H1 (cell line): ENCODE data around the gene SLC2A14. TPM values are rescaled to one million over a fixed set of nuclear protein-coding genes. Genes with fewer than 3 reads are reported as not detected.
"Not testable (repeated sequence)": the region's sequence is repeated elsewhere in the genome, so short reads cannot be mapped to it uniquely, and the experiment has no call there.

Experiments
- CTCF ChIA-PET: fragments of 300-600 bp; sonication (Branson Sonifier 250); formaldehyde crosslinking; loops from one replicate; lab custom pipeline; 2021; ENCODE audit not compliant: partially characterized antibody; lab: Charles Lee
- POLR2A ChIA-PET: fragments of 300-600 bp; sonication (Branson Sonifier 250); formaldehyde crosslinking; loops from one replicate; lab custom pipeline; 2021; ENCODE audit warnings: inconsistent platforms; ENCODE audit not compliant: partially characterized antibody; lab: Charles Lee
- DNase-seq, 2 experiments: peaks; one replicate each; pipeline versions ENCODE4 v3.0.0 to v3.0.0-alpha.2; 2010 to 2022; ENCODE audit warnings: low spot score in 2 of 2, low read depth in 1 of 2, mixed read lengths in 1 of 2
- FAIRE-seq: peaks from 2 replicates; lab custom pipeline; 2011; peaks lifted over from hg19 to GRCh38; lab: Jason Lieb, UNC
- H2AFZ ChIP-seq: 2 replicates; pipeline ENCODE4 v1.8.1; 2012; ENCODE audit warnings: low read length, inconsistent platforms
- H2AK5ac ChIP-seq: 2 replicates; pipeline ENCODE4 v1.6.1; 2013; ENCODE audit warnings: low read depth, low read length
- H2BK120ac ChIP-seq: replicated peaks from 2 replicates; pipeline ENCODE3; 2013; ENCODE audit warnings: low read depth, low read length, inconsistent platforms
- H2BK12ac ChIP-seq: 2 replicates; pipeline ENCODE4 v1.6.1; 2013; ENCODE audit warnings: low read depth, low read length
- H2BK15ac ChIP-seq: 2 replicates; pipeline ENCODE4 v1.6.1; 2013; ENCODE audit warnings: low read length
- H2BK20ac ChIP-seq: 2 replicates; pipeline ENCODE4 v1.6.1; 2013; ENCODE audit warnings: low read length
- H2BK5ac ChIP-seq: 2 replicates; pipeline ENCODE4 v1.6.1; 2013; ENCODE audit warnings: low read depth, low read length
- H3K14ac ChIP-seq: 2 replicates; pipeline ENCODE4 v1.6.1; 2013; ENCODE audit warnings: inconsistent platforms; ENCODE audit not compliant: insufficient read length
- H3K18ac ChIP-seq: 2 replicates; pipeline ENCODE4 v1.6.1; 2013; ENCODE audit warnings: low read length; ENCODE audit errors: extremely low read depth
- H3K23ac ChIP-seq: 2 replicates; pipeline ENCODE4 v1.6.1; 2013; ENCODE audit warnings: inconsistent platforms; ENCODE audit not compliant: insufficient read length
- H3K23me2 ChIP-seq: 2 replicates; pipeline ENCODE4 v1.6.1; 2013; ENCODE audit warnings: low read depth, low read length
- H3K27ac ChIP-seq: 2 replicates; pipeline ENCODE4 v1.6.1; 2011; ENCODE audit warnings: low read depth, low read length, inconsistent platforms
- H3K27me3 ChIP-seq, 4 experiments: replicated peaks in 1 of 4; 1 replicate in 1 of 4; 2 replicates in 3 of 4; pipeline versions ENCODE4 v1.6.1 to v1.8.1; 2011 to 2013; ENCODE audit warnings: low read length in 3 of 4, mild to moderate bottlenecking in 3 of 4, inconsistent platforms in 2 of 4, mixed read lengths in 2 of 4, moderate library complexity in 1 of 4; ENCODE audit not compliant: control insufficient read depth in 3 of 4, insufficient read depth in 3 of 4; ENCODE audit errors: extremely low read depth in 1 of 4
- H3K36me3 ChIP-seq, 4 experiments: 2 replicates each; pipeline versions ENCODE4 v1.6.1 to v1.8.1; 2011 to 2013; ENCODE audit warnings: mild to moderate bottlenecking in 4 of 4, low read length in 3 of 4, moderate library complexity in 2 of 4, control low read depth in 1 of 4, inconsistent platforms in 1 of 4; ENCODE audit not compliant: insufficient read depth in 4 of 4, control insufficient read depth in 2 of 4
- H3K4ac ChIP-seq: replicated peaks from 2 replicates; pipeline ENCODE3; 2013; ENCODE audit warnings: low read length, low read depth, mixed read lengths, inconsistent platforms; ENCODE audit not compliant: insufficient read length
- H3K4me1 ChIP-seq, 4 experiments: replicated peaks in 1 of 4; 1 replicate in 1 of 4; 2 replicates in 3 of 4; pipeline versions ENCODE4 v1.6.1 to v1.8.1; 2011 to 2013; ENCODE audit warnings: low read length in 3 of 4, inconsistent platforms in 2 of 4, mixed read lengths in 1 of 4; ENCODE audit not compliant: insufficient read depth in 4 of 4, control insufficient read depth in 3 of 4
- H3K4me2 ChIP-seq, 2 experiments: 2 replicates each; pipeline versions ENCODE4 v1.6.1 to v1.8.1; 2011 to 2013; ENCODE audit warnings: low read depth in 2 of 2, low read length in 2 of 2, control low read depth in 1 of 2, inconsistent platforms in 1 of 2, mild to moderate bottlenecking in 1 of 2; ENCODE audit not compliant: insufficient read depth in 1 of 2
- H3K4me3 ChIP-seq, 4 experiments: fragments of 200-600, 300-600 bp in 1 of 4; sonication (generic), shearing (Covaris generic), sonication (Bioruptor Twin) in 1 of 4; 2 replicates each; pipeline versions ENCODE4 v1.5.1 to v1.8.1; 2011 to 2016; ENCODE audit warnings: low read length in 4 of 4, low read depth in 3 of 4, control low read depth in 2 of 4, inconsistent platforms in 2 of 4, mild to moderate bottlenecking in 2 of 4, mixed read lengths in 1 of 4, moderate library complexity in 1 of 4; ENCODE audit not compliant: insufficient read depth in 2 of 4; ENCODE audit errors: extremely low read depth in 1 of 4
- H3K56ac ChIP-seq: replicated peaks from 2 replicates; pipeline ENCODE3; 2013; ENCODE audit warnings: low read depth, mild to moderate bottlenecking, mixed read lengths, low read length, inconsistent platforms; ENCODE audit not compliant: insufficient read length
- H3K79me1 ChIP-seq: 2 replicates; pipeline ENCODE4 v1.6.1; 2013; ENCODE audit warnings: low read depth, low read length, control low read depth
- H3K79me2 ChIP-seq, 2 experiments: 2 replicates each; pipeline versions ENCODE4 v1.6.1 to v1.8.1; 2012 to 2013; ENCODE audit warnings: low read length in 2 of 2, mild to moderate bottlenecking in 2 of 2, inconsistent platforms in 1 of 2; ENCODE audit not compliant: insufficient read depth in 2 of 2, control insufficient read depth in 1 of 2
- H3K9ac ChIP-seq, 4 experiments: replicated peaks in 1 of 4; 1 replicate in 1 of 4; 2 replicates in 3 of 4; pipeline versions ENCODE4 v1.6.1 to v1.8.1; 2011 to 2013; ENCODE audit warnings: low read depth in 3 of 4, low read length in 3 of 4, control low read depth in 2 of 4, mild to moderate bottlenecking in 2 of 4, moderate library complexity in 2 of 4, inconsistent platforms in 1 of 4; ENCODE audit errors: extremely low read depth in 1 of 4
- H3K9me3 ChIP-seq, 2 experiments: 2 replicates each; pipeline versions ENCODE4 v1.6.1 to v1.8.1; 2012 to 2013; ENCODE audit warnings: mild to moderate bottlenecking in 2 of 2, moderate library complexity in 2 of 2, control low read depth in 1 of 2, inconsistent platforms in 1 of 2, low read depth in 1 of 2, low read length in 1 of 2, mixed read lengths in 1 of 2; ENCODE audit not compliant: insufficient read depth in 2 of 2
- H4K20me1 ChIP-seq, 2 experiments: replicated peaks in 1 of 2; 2 replicates each; pipeline versions ENCODE3 to v1.8.1; 2011 to 2013; ENCODE audit warnings: inconsistent platforms in 2 of 2, low read length in 2 of 2, mild to moderate bottlenecking in 1 of 2; ENCODE audit not compliant: insufficient read depth in 2 of 2, control insufficient read depth in 1 of 2
- H4K5ac ChIP-seq: 2 replicates; pipeline ENCODE4 v1.6.1; 2013; ENCODE audit warnings: low read length, low read depth, mixed read lengths, inconsistent platforms; ENCODE audit not compliant: insufficient read length
- H4K8ac ChIP-seq: 2 replicates; pipeline ENCODE4 v1.8.0; 2013; ENCODE audit warnings: mild to moderate bottlenecking, moderate library complexity, low read length, inconsistent platforms; ENCODE audit not compliant: insufficient read depth; ENCODE audit errors: extremely low read depth
- H4K91ac ChIP-seq: replicated peaks from 2 replicates; pipeline ENCODE3; 2013; ENCODE audit warnings: low read length, mixed read lengths, inconsistent platforms; ENCODE audit not compliant: insufficient read length
- WGBS, 2 experiments: shearing (Covaris generic) in 1 of 2; methylation state at CpG; one replicate each; pipeline versions ENCODE4 v1.1.6 to v1.1.7; 2013 to 2015; ENCODE audit warnings: low lambda C conversion rate in 2 of 2, mixed read lengths in 2 of 2, inconsistent platforms in 1 of 2, low coverage in 1 of 2, missing lambda C conversion rate in 1 of 2; ENCODE audit not compliant: insufficient replicate concordance in 2 of 2, insufficient coverage in 1 of 2, insufficient read length in 1 of 2; ENCODE audit errors: extremely low coverage in 1 of 2, missing lambda C conversion rate in 1 of 2; 5-methylcytosine and 5-hydroxymethylcytosine counted together
- polyA plus RNA-seq, 7 experiments: library from polyadenylated mRNA; depleted of rRNA in 3 of 7; stranded (reverse) in 5 of 7; unstranded in 2 of 7; fragments of >200 nt in 5 of 7; fragments of 200-250 nt in 2 of 7; gene quantifications; 1 replicate in 5 of 7; 2 replicates in 1 of 7; 4 replicates in 1 of 7; pipeline versions ENCODE4 v1.2.1 to v1.2.3, GENCODE V29; 2011 to 2013; ENCODE audit warnings: missing spikeins in 2 of 7, mixed read lengths in 2 of 7
- total RNA-seq: library from RNA; stranded (reverse); fragmentation: NEBNext Ultra II Directional; extraction: Animal tissue kit (Norgen Biotek cat#: 25700); gene quantifications from 2 replicates; pipeline ENCODE4 v1.2.1, GENCODE V29; 2021

Gene SLC2A14
- total and polyA plus RNA-seq, 2 of the 8 experiments (the other 6 are each of a cell fraction or from before 2014, with no cell fraction given), result 11.1 to 19.3 TPM

GRCh38 chr12:7902416-7902815 lies 29.7 kb upstream of the SLC2A14 start:
- H4K91ac ChIP-seq, FAIRE-seq, DNase-seq, H2AFZ ChIP-seq, H3K23ac ChIP-seq, H2BK120ac ChIP-seq, H3K14ac ChIP-seq, H3K4me3 ChIP-seq, H4K20me1 ChIP-seq, H3K4ac ChIP-seq, H3K36me3 ChIP-seq, H3K9ac ChIP-seq, H3K56ac ChIP-seq, H3K4me2 ChIP-seq, H3K23me2 ChIP-seq, H3K9me3 ChIP-seq, H4K8ac ChIP-seq, H3K79me1 ChIP-seq, H3K27me3 ChIP-seq, H4K5ac ChIP-seq, H2AK5ac ChIP-seq, H3K79me2 ChIP-seq, H2BK15ac ChIP-seq, H2BK12ac ChIP-seq, H3K27ac ChIP-seq: not testable (repeated sequence)
- CTCF ChIA-PET, result interaction anchor here (1.6 kb wide), 1 partner anchor 11 kb away, joined by 5 read pairs; no protein-coding TSS in a partner anchor
- Histone ChIP-seq H3K18ac (peak overlapping the region; percentile 51; the same call in 1 of the 2 replicates), H3K4me1 (peaks cover 0 to 12% (median 6%) of the 10 kb centered on the region in 4 experiments; a peak in 4 of 7 replicates), H2BK5ac (0 out of 2 replicates have a peak overlapping the region, but pooled peaks have one; percentile 35), H2BK20ac (peak overlapping the region; percentile 93; the same call in 1 of the 2 replicates)
- POLR2A ChIA-PET, result interaction anchor here (2.1 kb wide), 1 partner anchor 15 kb away, joined by 5 read pairs; no protein-coding TSS in a partner anchor
- 96% methylated on average over 7 of the region's 8 CpGs; no CpG with 5 or more reads in 1 of the 2 experiments for WGBS, 2 experiments
